Erythroblast (primary cell): ENCODE results near the gene LIPT2.

Experiments
- DNase-seq, 2 experiments: peaks; one replicate each; lab custom pipeline; 2025; lab: John Stamatoyannopoulos, UW
- GATA1 ChIP-seq: IDR thresholded peaks from 2 replicates; pipeline ENCODE4 v1.6.1; 2011; ENCODE audit warnings: low read depth, mild to moderate bottlenecking, control low read depth, low read length, moderate library complexity
- POLR2A ChIP-seq: IDR thresholded peaks from 2 replicates; pipeline ENCODE4 v1.6.1; 2011; ENCODE audit warnings: mild to moderate bottlenecking, low read length

The LIPT2 gene

GRCh38 chr11:74480688-74481417 is 12.7 kb downstream of the LIPT2 start:
- TF ChIP-seq POLR2A = no peak
- peak; percentile 39 to 76 for DNase-seq

- TF ChIP-seq GATA1 (no peak), POLR2A (no peak)
- DNase-seq = no peak
These were observed 13.8 kb downstream of the LIPT2 start for GRCh38 chr11:74479732-74480123.

- TF ChIP-seq GATA1 (no peak), POLR2A (no peak)
These were observed 14.4 kb downstream of the LIPT2 start for GRCh38 chr11:74478877-74479731.

GRCh38 chr11:74476536-74476935 is 17.0 kb downstream of the LIPT2 start:
- TF ChIP-seq POLR2A (no peak), GATA1 (no peak)
- DNase-seq = no peak

More at GRCh38 chr11:74478877-74479731, 14.4 kb downstream of the LIPT2 start:
- no peak for DNase-seq

GRCh38 chr11:74474316-74474715 is 19.2 kb downstream of the LIPT2 start:
- no peak for TF ChIP-seq GATA1
- no peak for TF ChIP-seq POLR2A
- DNase-seq = peak in 1 of 2 experiments; percentile 8

GRCh38 chr11:74473382-74474173 is 19.9 kb downstream of the LIPT2 start:
- DNase-seq = no peak
- no peak for TF ChIP-seq POLR2A
- TF ChIP-seq GATA1 = no peak

GRCh38 chr11:74471668-74472429 is 21.7 kb downstream of the LIPT2 start:
- TF ChIP-seq GATA1 = no peak
- TF ChIP-seq POLR2A = no peak
- no peak for DNase-seq

GRCh38 chr11:74471037-74471436 is 22.5 kb downstream of the LIPT2 start:
- no peak for DNase-seq
- TF ChIP-seq GATA1 (no peak), POLR2A (no peak)

- DNase-seq = no peak
- TF ChIP-seq GATA1 (no peak), POLR2A (no peak)
These were observed 23.0 kb downstream of the LIPT2 start for GRCh38 chr11:74470526-74470925.

- TF ChIP-seq GATA1 = no peak
- DNase-seq = no peak
These were observed 24.6 kb downstream of the LIPT2 start for GRCh38 chr11:74468936-74469335.

GRCh38 chr11:74468521-74468920 is 25.0 kb downstream of the LIPT2 start:
- no peak for DNase-seq
- TF ChIP-seq GATA1 = no peak

GRCh38 chr11:74468058-74468457 is 25.5 kb downstream of the LIPT2 start:
- no peak for DNase-seq
- TF ChIP-seq POLR2A (no peak), GATA1 (no peak)
